A673 (cell line): ENCODE measurements around the gene SPNS2. TPM values are rescaled to one million over a fixed set of nuclear protein-coding genes. Genes with fewer than 3 reads are reported as not detected.

Experiments used
- BruUV-seq: library from RNA; stranded (reverse); fragments of 400-500 nt; replicated peaks from 2 replicates; lab custom pipeline; 2021; lab: Mats Ljungman, UMichigan
- CTCF ChIA-PET: fragments of 300-600 bp; sonication (Branson Sonifier 250); formaldehyde crosslinking; loops from one replicate; lab custom pipeline; 2022; ENCODE audit warnings: antibody characterized with exemption; lab: Charles Lee
- POLR2A ChIA-PET: fragments of 300-600 bp; sonication (Branson Sonifier 250); formaldehyde crosslinking; loops from one replicate; lab custom pipeline; 2022; ENCODE audit warnings: antibody characterized with exemption; ENCODE audit not compliant: low non-redundant PET; lab: Charles Lee
- DNase-seq: peaks from one replicate; pipeline ENCODE4 v3.0.0-alpha.2; 2015; ENCODE audit warnings: low spot score
- H3K27ac ChIP-seq: fragments of 200-600 bp; sonication (generic); 2 replicates; pipeline ENCODE4 v1.5.1; 2016; ENCODE audit warnings: mixed run types, low read depth, mild to moderate bottlenecking, mixed read lengths, antibody characterized with exemption, low read length; ENCODE audit not compliant: poor library complexity, severe bottlenecking
- H3K27me3 ChIP-seq: fragments of 200-600 bp; sonication (generic); replicated peaks from 2 replicates; pipeline ENCODE4 v1.6.1; 2017; ENCODE audit warnings: mixed run types, low read depth, mild to moderate bottlenecking, mixed read lengths, antibody characterized with exemption, low read length; ENCODE audit not compliant: insufficient read depth, poor library complexity
- H3K36me3 ChIP-seq: fragments of 200-600 bp; sonication (generic); 2 replicates; pipeline ENCODE4 v1.6.1; 2016; ENCODE audit warnings: mixed run types, mild to moderate bottlenecking, mixed read lengths, antibody characterized with exemption, low read length; ENCODE audit not compliant: insufficient read depth, poor library complexity, severe bottlenecking
- H3K4me1 ChIP-seq: fragments of 200-600 bp; sonication (generic); 2 replicates; pipeline ENCODE4 v1.6.1; 2017; ENCODE audit warnings: mixed run types, mild to moderate bottlenecking, mixed read lengths, antibody characterized with exemption, low read length; ENCODE audit not compliant: insufficient read depth, poor library complexity, severe bottlenecking
- H3K4me3 ChIP-seq: fragments of 200-600 bp; sonication (generic); 2 replicates; pipeline ENCODE4 v1.5.1; 2016; ENCODE audit warnings: low read depth, mixed run types, mild to moderate bottlenecking, mixed read lengths, low read length; ENCODE audit not compliant: poor library complexity, severe bottlenecking
- H3K9me3 ChIP-seq: fragments of 200-600 bp; sonication (generic); 2 replicates; pipeline ENCODE4 v1.6.1; 2016; ENCODE audit warnings: mixed run types, low read depth, mild to moderate bottlenecking, mixed read lengths, antibody characterized with exemption, low read length; ENCODE audit not compliant: poor library complexity, severe bottlenecking
- CTCF ChIP-seq: fragments of 300-800, 200-600 bp; sonication (generic); conservative IDR thresholded peaks from 2 replicates; pipeline ENCODE4 v1.5.1; 2017; ENCODE audit warnings: low read depth, mild to moderate bottlenecking, antibody characterized with exemption, low read length, moderate library complexity, mixed read lengths
- EZH2 ChIP-seq: fragments of 200-600 bp; sonication (generic); IDR thresholded peaks from 2 replicates; pipeline ENCODE4 v1.6.1; 2017; ENCODE audit warnings: borderline replicate concordance, low read depth, mild to moderate bottlenecking, mixed read lengths, antibody characterized with exemption, low read length; ENCODE audit not compliant: poor library complexity, severe bottlenecking
- intact Hi-C: fragments of 100-400 bp; cut with micrococcal nuclease; formaldehyde crosslinking; loops from one replicate; pipeline ENCODE4 v1.10.0; 2022; ENCODE audit not compliant: unreplicated experiment
- total RNA-seq: library from RNA; stranded (reverse); gene quantifications from 2 replicates; pipeline ENCODE4 v1.2.3, GENCODE V29; 2021

Gene SPNS2
- total RNA-seq, 1 experiment from 2014 or later = not detected

- intact Hi-C loops = no loop called here
- no peak for DNase-seq
Measured at GRCh38 chr17:4475001-4475400, 23.7 kb upstream of the SPNS2 start.

DNA sequence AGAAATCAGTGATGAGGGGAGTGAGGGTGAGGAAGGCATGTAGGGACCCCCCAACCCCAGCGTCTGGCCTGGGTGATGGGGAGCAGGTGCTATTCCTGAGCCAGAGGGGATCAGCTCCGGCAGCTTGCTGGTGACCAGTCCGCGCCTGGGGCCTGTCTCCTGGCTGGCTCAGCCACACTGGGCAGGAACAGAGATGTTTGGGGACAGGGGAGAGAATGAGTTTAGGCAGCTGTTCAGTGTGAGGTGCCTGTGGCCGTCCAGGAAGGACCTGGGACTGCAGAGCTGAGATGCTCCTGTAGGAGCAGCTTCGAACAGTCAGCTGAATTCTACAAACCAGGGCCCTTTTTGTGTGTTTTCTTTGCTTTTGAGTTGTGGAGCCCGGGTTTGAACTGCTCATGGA lies 23.2 kb upstream of the SPNS2 start:
- Histone ChIP-seq H3K9me3 (no peaks in the 10 kb centered on the region), H3K27me3 (no peaks in the 10 kb centered on the region), H3K4me3 (no peak overlapping the region), H3K27ac (no peak overlapping the region), H3K4me1 (no peaks in the 10 kb centered on the region), H3K36me3 (no peaks in the 10 kb centered on the region)
- ChIA-PET POLR2A (no interaction called here), CTCF (no interaction called here)
- intact Hi-C loops = no loop called here
- BruUV-seq = no TSS peak
- no peak for TF ChIP-seq EZH2
- TF ChIP-seq CTCF = no peak
- no peak for DNase-seq

More at GRCh38 chr17:4475001-4475400, 23.7 kb upstream of the SPNS2 start:
- no peak overlapping the region for H3K4me3 ChIP-seq
- H3K9me3 ChIP-seq = no peaks in the 10 kb centered on the region
- H3K27me3 ChIP-seq = no peaks in the 10 kb centered on the region
- H3K27ac ChIP-seq = no peak overlapping the region
- H3K36me3 ChIP-seq = no peaks in the 10 kb centered on the region
- TF ChIP-seq EZH2 = no peak
- no peak for TF ChIP-seq CTCF
- CTCF ChIA-PET = no interaction called here
- no peaks in the 10 kb centered on the region for H3K4me1 ChIP-seq
- POLR2A ChIA-PET = no interaction called here
- BruUV-seq = no TSS peak

GRCh38 chr17:4476017-4476416 lies 22.7 kb upstream of the SPNS2 start:
- Histone ChIP-seq H3K36me3 (no peaks in the 10 kb centered on the region), H3K4me3 (no peak overlapping the region), H3K9me3 (no peaks in the 10 kb centered on the region), H3K4me1 (no peaks in the 10 kb centered on the region), H3K27ac (no peak overlapping the region), H3K27me3 (no peaks in the 10 kb centered on the region)
- no peak for DNase-seq
- ChIA-PET POLR2A (no interaction called here), CTCF (no interaction called here)
- intact Hi-C loops = no loop called here
- BruUV-seq = no TSS peak
- TF ChIP-seq EZH2 (no peak), CTCF (no peak)
